ENCODE measurements around the gene FAM120A. TPM values are rescaled to one million over a fixed set of nuclear protein-coding genes. Genes with fewer than 3 reads are reported as not detected.

FAM120A gene
- total and polyA plus RNA-seq, 9 of the 15 experiments (the other 6 are each of a cell fraction or from before 2014, with no cell fraction given): 8.7 to 71.0 (median 42.2) TPM

GRCh38 chr9:93450945-93451815 is at the start of gene FAM120A (continued):
- 0 out of 2 replicates have a peak, but pooled peaks have one; percentile 39 for TF ChIP-seq ELF1 (tag; IDR thresholded peaks at IDR 0.05)
- TF ChIP-seq HCFC1 (IDR thresholded peaks at IDR 0.05; ENCODE audit: low read depth, low read length): peak; percentile 46
- no peak for TF ChIP-seq ARID1B (IDR thresholded peaks at IDR 0.05)
- TF ChIP-seq CXXC5 (CRISPR knock-in tag; IDR thresholded peaks at IDR 0.05): peak; percentile 84
- no peak for TF ChIP-seq ZC3H8 (IDR thresholded peaks at IDR 0.05)
- TF ChIP-seq SRSF9 (IDR thresholded peaks at IDR 0.05; ENCODE audit: borderline replicate concordance, low read depth, low read length): no peak
- TF ChIP-seq, protein P1, sequence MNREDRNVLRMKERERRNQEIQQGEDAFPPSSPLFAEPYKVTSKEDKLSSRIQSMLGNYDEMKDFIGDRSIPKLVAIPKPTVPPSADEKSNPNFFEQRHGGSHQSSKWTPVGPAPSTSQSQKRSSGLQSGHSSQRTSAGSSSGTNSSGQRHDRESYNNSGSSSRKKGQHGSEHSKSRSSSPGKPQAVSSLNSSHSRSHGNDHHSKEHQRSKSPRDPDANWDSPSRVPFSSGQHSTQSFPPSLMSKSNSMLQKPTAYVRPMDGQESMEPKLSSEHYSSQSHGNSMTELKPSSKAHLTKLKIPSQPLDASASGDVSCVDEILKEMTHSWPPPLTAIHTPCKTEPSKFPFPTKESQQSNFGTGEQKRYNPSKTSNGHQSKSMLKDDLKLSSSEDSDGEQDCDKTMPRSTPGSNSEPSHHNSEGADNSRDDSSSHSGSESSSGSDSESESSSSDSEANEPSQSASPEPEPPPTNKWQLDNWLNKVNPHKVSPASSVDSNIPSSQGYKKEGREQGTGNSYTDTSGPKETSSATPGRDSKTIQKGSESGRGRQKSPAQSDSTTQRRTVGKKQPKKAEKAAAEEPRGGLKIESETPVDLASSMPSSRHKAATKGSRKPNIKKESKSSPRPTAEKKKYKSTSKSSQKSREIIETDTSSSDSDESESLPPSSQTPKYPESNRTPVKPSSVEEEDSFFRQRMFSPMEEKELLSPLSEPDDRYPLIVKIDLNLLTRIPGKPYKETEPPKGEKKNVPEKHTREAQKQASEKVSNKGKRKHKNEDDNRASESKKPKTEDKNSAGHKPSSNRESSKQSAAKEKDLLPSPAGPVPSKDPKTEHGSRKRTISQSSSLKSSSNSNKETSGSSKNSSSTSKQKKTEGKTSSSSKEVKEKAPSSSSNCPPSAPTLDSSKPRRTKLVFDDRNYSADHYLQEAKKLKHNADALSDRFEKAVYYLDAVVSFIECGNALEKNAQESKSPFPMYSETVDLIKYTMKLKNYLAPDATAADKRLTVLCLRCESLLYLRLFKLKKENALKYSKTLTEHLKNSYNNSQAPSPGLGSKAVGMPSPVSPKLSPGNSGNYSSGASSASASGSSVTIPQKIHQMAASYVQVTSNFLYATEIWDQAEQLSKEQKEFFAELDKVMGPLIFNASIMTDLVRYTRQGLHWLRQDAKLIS (CRISPR knock-in tag; IDR thresholded peaks at IDR 0.05): peak; percentile 78
- TF ChIP-seq KDM5B (IDR thresholded peaks at IDR 0.05; ENCODE audit: insufficient replicate concordance, low read depth, low read length): peak; percentile 89
- no peak for TF ChIP-seq ZNF766 (CRISPR knock-in tag; conservative IDR thresholded peaks at IDR 0.05)
- 0 out of 4 replicates have a peak, but pooled peaks of 1 of the 2 experiments have one; percentile 45 for TF ChIP-seq SRF (CRISPR knock-in tag; IDR thresholded peaks at IDR 0.05)
- TF ChIP-seq FOXJ3 (CRISPR knock-in tag; IDR thresholded peaks at IDR 0.05): no peak
- no peak for TF ChIP-seq HMGN3 (IDR thresholded peaks at IDR 0.05; ENCODE audit: borderline replicate concordance, extremely low read depth, insufficient read length, low read depth, low read length)
